GM12801 (cell line): ENCODE data around the gene TCF12.

Source experiments
- TF ChIP-seq, protein P1 (sequence below): IDR thresholded peaks from one replicate; pipeline ENCODE4 v1.5.1; 2011; ENCODE audit warnings: control low read depth; ENCODE audit not compliant: insufficient read length; ENCODE audit errors: extremely low read depth

The TCF12 gene

DNA sequence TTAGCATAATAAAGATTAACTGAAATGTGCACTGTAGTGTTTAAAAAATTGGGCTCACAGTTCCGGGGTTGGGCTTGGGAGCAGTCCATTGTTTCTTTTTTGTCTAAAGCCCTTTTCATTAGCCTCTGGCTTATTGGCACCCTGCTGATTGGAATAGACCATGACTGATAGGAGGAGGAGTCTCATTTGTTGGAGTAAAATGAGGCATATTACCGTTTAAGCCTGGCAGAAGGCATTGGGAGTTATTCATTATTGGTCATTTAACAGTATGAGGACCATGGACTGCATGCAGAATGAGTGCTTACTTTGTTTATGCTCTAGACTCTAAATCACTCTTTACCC lies 318.8 kb downstream of the TCF12 start:
- TF ChIP-seq, protein P1, sequence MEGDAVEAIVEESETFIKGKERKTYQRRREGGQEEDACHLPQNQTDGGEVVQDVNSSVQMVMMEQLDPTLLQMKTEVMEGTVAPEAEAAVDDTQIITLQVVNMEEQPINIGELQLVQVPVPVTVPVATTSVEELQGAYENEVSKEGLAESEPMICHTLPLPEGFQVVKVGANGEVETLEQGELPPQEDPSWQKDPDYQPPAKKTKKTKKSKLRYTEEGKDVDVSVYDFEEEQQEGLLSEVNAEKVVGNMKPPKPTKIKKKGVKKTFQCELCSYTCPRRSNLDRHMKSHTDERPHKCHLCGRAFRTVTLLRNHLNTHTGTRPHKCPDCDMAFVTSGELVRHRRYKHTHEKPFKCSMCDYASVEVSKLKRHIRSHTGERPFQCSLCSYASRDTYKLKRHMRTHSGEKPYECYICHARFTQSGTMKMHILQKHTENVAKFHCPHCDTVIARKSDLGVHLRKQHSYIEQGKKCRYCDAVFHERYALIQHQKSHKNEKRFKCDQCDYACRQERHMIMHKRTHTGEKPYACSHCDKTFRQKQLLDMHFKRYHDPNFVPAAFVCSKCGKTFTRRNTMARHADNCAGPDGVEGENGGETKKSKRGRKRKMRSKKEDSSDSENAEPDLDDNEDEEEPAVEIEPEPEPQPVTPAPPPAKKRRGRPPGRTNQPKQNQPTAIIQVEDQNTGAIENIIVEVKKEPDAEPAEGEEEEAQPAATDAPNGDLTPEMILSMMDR: no peak

DNA sequence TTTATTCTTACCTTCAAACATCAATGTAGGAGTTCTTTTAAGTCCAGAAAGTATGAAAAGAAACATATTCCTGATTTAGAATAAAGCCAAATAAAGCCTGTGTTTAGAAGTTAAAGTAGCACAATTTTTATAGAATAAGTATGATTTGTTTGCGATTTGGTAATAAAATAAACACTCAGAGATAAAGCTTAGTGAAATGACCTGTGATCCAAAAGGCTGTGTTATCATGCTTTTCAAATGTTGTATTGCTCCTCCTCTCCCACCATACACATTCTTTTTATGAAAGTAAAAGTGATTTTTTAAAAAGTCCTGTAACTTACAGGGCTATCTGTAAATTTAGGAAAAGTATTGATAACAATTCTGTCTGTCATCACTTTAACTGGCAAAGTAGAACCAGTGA lies 319.2 kb downstream of the TCF12 start:
- TF ChIP-seq, protein P1: no peak

DNA sequence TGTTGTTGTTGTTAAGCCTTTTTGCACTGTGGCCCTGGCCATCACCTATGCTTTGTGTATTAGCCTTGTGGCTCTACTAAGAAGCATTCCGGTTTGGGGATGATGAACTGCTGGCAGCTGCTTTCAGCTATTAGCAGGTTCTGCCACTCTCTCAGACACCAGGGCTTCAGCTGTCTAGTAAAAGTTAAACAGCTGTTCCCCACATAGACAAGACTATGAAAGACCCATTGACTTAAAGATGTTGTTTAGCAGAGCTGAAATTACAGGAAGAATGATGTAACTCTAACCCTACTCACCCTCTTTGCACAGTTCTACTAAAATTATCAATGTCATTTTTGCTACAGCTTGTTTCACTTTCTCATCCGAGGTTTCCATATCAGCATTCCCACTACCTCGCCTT lies 326.7 kb downstream of the TCF12 start:
- TF ChIP-seq, protein P1: no peak

DNA sequence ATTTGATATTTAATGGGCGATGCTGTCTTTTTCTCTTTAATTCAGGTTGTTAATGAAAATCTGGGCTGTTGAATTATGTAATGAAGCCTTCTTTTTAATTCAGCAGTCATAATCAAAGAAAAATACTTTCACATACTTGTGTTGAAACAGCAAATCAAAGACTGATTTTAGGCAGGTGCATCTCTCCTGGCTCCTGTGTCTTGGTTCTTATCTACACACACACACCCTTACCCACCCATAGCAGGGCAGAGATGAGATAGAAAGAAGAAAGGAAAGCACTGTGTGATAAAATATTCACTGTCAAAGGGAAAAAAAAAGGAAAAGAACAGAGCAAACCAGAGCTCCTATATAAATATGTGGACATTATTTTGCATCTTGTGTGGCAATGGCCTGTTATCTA lies 327.3 kb downstream of the TCF12 start:
- TF ChIP-seq, protein P1: no peak

DNA sequence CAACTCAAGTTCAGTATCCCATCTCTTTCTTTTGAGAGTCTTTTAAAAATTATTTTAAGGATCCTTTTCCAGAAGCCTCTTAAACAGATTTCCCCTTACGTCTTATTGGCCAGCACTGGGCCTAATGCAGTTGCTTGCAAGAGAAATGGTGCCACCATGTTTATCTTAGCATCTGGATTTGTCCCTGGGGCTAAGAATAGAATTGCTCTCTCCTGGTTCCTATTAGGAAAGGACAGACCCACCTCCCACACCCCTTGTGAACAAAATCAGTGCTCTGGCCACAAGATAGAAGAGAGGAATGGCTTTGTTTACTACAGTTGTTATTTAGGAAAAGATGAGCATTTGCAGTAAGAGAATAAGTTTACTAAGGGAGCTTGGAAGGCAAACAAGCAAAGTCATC lies 329.6 kb downstream of the TCF12 start:
- TF ChIP-seq, protein P1: no peak

DNA sequence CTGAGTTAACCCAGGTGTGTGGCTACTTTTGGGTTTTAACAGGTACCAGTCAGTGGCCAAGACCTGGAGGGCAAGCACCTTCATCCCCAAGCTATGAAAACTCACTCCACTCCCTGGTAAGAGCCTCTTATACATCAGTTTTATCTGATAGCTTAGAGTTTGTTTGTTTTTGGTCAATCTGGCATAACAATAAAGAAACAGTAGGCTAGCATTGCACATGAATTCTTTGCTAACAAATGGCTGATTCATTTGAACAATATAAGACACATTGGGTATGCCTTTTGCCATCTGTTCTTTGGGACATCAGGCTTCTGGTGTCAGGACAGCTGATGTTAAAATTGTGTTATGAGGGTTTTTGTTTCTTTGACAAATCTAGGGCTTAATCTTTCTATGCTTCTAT lies 332.9 kb downstream of the TCF12 start:
- TF ChIP-seq, protein P1: no peak

DNA sequence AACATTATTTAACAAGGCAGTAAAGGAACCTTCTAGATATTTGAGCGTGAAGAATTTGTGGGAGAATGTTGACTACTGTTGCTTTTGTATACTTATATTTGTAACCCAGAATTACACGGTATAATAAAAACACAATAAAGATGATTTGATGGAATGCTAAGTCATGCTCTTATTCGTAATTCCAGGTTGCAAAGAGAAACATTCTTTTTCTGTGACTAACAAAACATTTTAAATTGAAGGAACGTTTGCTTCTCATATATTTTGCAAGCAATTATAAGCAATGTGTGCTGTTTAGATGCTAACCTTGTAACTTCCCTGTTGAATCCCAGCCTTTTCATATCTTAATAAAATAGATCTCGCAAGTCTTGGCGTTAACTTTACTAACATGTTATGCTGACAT lies 333.5 kb downstream of the TCF12 start:
- TF ChIP-seq, protein P1: no peak

DNA sequence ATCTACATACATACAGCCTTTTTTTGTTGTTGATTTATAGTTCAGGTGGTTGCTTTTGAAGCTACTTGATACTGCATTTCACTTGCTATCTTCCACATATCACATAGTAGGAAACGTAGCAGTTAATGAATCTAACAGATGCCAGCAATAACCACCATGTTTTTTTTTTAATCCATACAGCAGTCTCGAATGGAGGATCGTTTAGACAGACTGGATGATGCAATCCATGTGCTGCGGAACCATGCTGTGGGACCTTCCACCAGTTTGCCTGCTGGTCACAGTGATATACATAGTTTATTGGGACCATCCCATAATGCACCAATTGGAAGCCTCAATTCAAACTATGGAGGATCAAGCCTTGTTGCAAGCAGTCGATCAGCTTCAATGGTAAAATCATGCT lies 334.6 kb downstream of the TCF12 start:
- TF ChIP-seq, protein P1: no peak
